GM12878 (cell line): ENCODE measurements around the gene RNF32. TPM values are rescaled to one million over a fixed set of nuclear protein-coding genes. Genes with fewer than 3 reads are reported as not detected.

Source experiments
- ATAC-seq: fragments of 200-7000 bp; cut with Tn5 transposase; 3 replicates; pipeline ENCODE4 v1.9.1; 2020; ENCODE audit warnings: mild to moderate bottlenecking, moderate library complexity
- BruUV-seq: library from RNA; stranded (reverse); fragments of 400-500 nt; replicated peaks from 2 replicates; lab custom pipeline; 2021; lab: Mats Ljungman, UMichigan
- CTCF ChIA-PET: fragments of 300-600 bp; sonication (Branson Sonifier 250); formaldehyde crosslinking; extraction: SDS; loops from one replicate; lab custom pipeline; 2021; ENCODE audit warnings: inconsistent platforms; lab: Yijun Ruan, JAX
- POLR2A ChIA-PET: fragments of 350-600 bp; formaldehyde crosslinking; extraction: SDS; loops from one replicate; lab custom pipeline; 2021; ENCODE audit warnings: inconsistent platforms; lab: Charles Lee
- RAD21 ChIA-PET: fragments of 300-600 bp; sonication (Branson Sonifier 250); formaldehyde crosslinking; loops from one replicate; lab custom pipeline; 2023; ENCODE audit warnings: antibody characterized with exemption; ENCODE audit not compliant: unreplicated experiment; lab: Charles Lee
- SMC1A ChIA-PET: fragments of 300-600 bp; sonication (Branson Sonifier 250); formaldehyde crosslinking; loops from one replicate; lab custom pipeline; 2023; ENCODE audit not compliant: unreplicated experiment, uncharacterized antibody; lab: Charles Lee
- DNase-seq: peaks from one replicate; pipeline ENCODE4 v3.0.0-alpha.2; 2011; ENCODE audit warnings: low read depth, low spot score
- FAIRE-seq: peaks from 3 replicates; lab custom pipeline; 2011; peaks lifted over from hg19 to GRCh38; lab: Jason Lieb, UNC
- H2AFZ ChIP-seq: 2 replicates; pipeline ENCODE4 v1.6.0; 2011; ENCODE audit warnings: low read depth, low read length, control low read depth; ENCODE audit not compliant: control insufficient read depth
- H3K27ac ChIP-seq: 2 replicates; pipeline ENCODE4 v1.5.1; 2011; ENCODE audit warnings: control low read depth; ENCODE audit not compliant: control insufficient read depth, insufficient read depth
- H3K27me3 ChIP-seq, 2 experiments: replicated peaks in 1 of 2; 2 replicates each; pipeline versions ENCODE4 v1.6.0 to v1.6.1; 2011; ENCODE audit warnings: low read length in 1 of 2; ENCODE audit not compliant: control insufficient read depth in 2 of 2, insufficient read depth in 2 of 2
- H3K36me3 ChIP-seq, 2 experiments: 2 replicates each; pipeline ENCODE4 v1.5.1; 2011; ENCODE audit warnings: low read length in 1 of 2; ENCODE audit not compliant: control insufficient read depth in 2 of 2, insufficient read depth in 2 of 2
- H3K4me1 ChIP-seq: 2 replicates; pipeline ENCODE4 v1.6.1; 2011; ENCODE audit warnings: mild to moderate bottlenecking, low read length, moderate library complexity, mixed read lengths; ENCODE audit not compliant: control insufficient read depth, insufficient read depth
- H3K4me2 ChIP-seq: 2 replicates; pipeline ENCODE4 v1.6.0; 2011; ENCODE audit warnings: control low read depth; ENCODE audit not compliant: control insufficient read depth, insufficient read depth
- H3K4me3 ChIP-seq: fragments of 200-600 bp; sonication (generic); 2 replicates; pipeline ENCODE4 v1.5.1; 2016
- H3K79me2 ChIP-seq: 2 replicates; pipeline ENCODE4 v1.6.0; 2011; ENCODE audit warnings: low read length; ENCODE audit not compliant: control insufficient read depth, insufficient read depth
- H3K9ac ChIP-seq: 2 replicates; pipeline ENCODE4 v1.8.0; 2011; ENCODE audit warnings: low read length, control low read depth, mixed read lengths; ENCODE audit not compliant: control insufficient read depth, insufficient read depth
- H3K9me3 ChIP-seq: replicated peaks from 3 replicates; pipeline ENCODE4 v1.5.1; 2011; ENCODE audit warnings: mild to moderate bottlenecking, low read length; ENCODE audit not compliant: control insufficient read depth, insufficient read depth
- H4K20me1 ChIP-seq: 2 replicates; pipeline ENCODE4 v1.6.0; 2011; ENCODE audit not compliant: control insufficient read depth, insufficient read depth
- CBFB ChIP-seq: IDR thresholded peaks from 2 replicates; pipeline ENCODE4 v1.6.1; 2016; ENCODE audit warnings: antibody characterized with exemption, low read depth
- EZH2 ChIP-seq: IDR thresholded peaks from 2 replicates; pipeline ENCODE4 v1.6.1; 2012; ENCODE audit warnings: low read depth, mild to moderate bottlenecking, control low read depth, inconsistent platforms, low read length, borderline replicate concordance; ENCODE audit not compliant: control insufficient read depth
- MTA3 ChIP-seq: IDR thresholded peaks from 2 replicates; pipeline ENCODE4 v1.6.1; 2012; ENCODE audit warnings: low read length, inconsistent platforms, borderline replicate concordance
- NBN ChIP-seq: fragments of 450-650 bp; IDR thresholded peaks from 2 replicates; pipeline ENCODE4 v1.6.1; 2016
- NFYA ChIP-seq: IDR thresholded peaks from 2 replicates; pipeline ENCODE4 v1.6.1; 2011; ENCODE audit warnings: low read depth, mild to moderate bottlenecking, low read length, improper control_type of control experiment, borderline replicate concordance
- NRF1 ChIP-seq: conservative IDR thresholded peaks from 2 replicates; pipeline ENCODE4 v1.6.1; 2011; ENCODE audit warnings: mild to moderate bottlenecking, low read depth, low read length, improper control_type of control experiment
- SMC3 ChIP-seq: IDR thresholded peaks from 2 replicates; pipeline ENCODE4 v1.6.1; 2011; ENCODE audit warnings: low read length, improper control_type of control experiment, borderline replicate concordance
- STAT1 ChIP-seq: fragments of 450-650 bp; conservative IDR thresholded peaks from 2 replicates; pipeline ENCODE4 v1.6.1; 2014; ENCODE audit warnings: antibody characterized with exemption, mild to moderate bottlenecking
- TCF12 ChIP-seq: IDR thresholded peaks from 2 replicates; pipeline ENCODE4 v1.6.1; 2011; ENCODE audit warnings: low read depth, mild to moderate bottlenecking, low read length
- ZSCAN29 ChIP-seq: fragments of 450-650 bp; IDR thresholded peaks from 2 replicates; pipeline ENCODE4 v1.6.1; 2017; ENCODE audit warnings: mild to moderate bottlenecking, moderate library complexity
- in situ Hi-C: fragments of 300-500 bp; cut with MboI; formaldehyde crosslinking; loops from 9 replicates; pipeline ENCODE4 v1.14.3; 2018; ENCODE audit warnings: mixed read lengths
- intact Hi-C: fragments of 100-400 bp; cut with micrococcal nuclease; formaldehyde crosslinking; loops from one replicate; pipeline ENCODE4 v1.14.2; 2022; ENCODE audit not compliant: unreplicated experiment
- polyA plus RNA-seq, 11 experiments: library from polyadenylated mRNA; depleted of rRNA in 4 of 11; unstranded in 6 of 11; stranded (reverse) in 5 of 11; fragments of >200 nt; fragmentation: Nextera tagmentation in 4 of 11; fragmentation: Illumina TruSeq in 1 of 11; extraction: Ambion mirVana in 4 of 11; extraction: Trizol in 1 of 11; gene quantifications; 1 replicate in 1 of 11; 2 replicates in 10 of 11; pipeline versions ENCODE4 v1.2.1 to v1.2.3, GENCODE V29; 2011 to 2016; ENCODE audit warnings: inconsistent platforms in 2 of 11, missing spikeins in 2 of 11, low read depth in 1 of 11
- total RNA-seq, 4 experiments: library from RNA; depleted of rRNA in 3 of 4; stranded (reverse); fragments of >200 nt in 3 of 4; fragmentation: Illumina TruSeq in 1 of 4; extraction: Trizol in 1 of 4; gene quantifications; 2 replicates each; pipeline versions ENCODE4 v1.2.1 to v1.2.3, GENCODE V29; 2013 to 2021
- TF ChIP-seq, protein P1 (sequence below): IDR thresholded peaks from 2 replicates; pipeline ENCODE4 v1.6.1; 2011; ENCODE audit warnings: low read depth, mild to moderate bottlenecking, low read length, moderate library complexity, borderline replicate concordance; ENCODE audit errors: extremely low read depth
- TF ChIP-seq, protein P2 (sequence below): fragments of 450-650 bp; formaldehyde crosslinking; IDR thresholded peaks from 2 replicates; pipeline ENCODE4 v1.4.0; 2020; ENCODE audit warnings: mild to moderate bottlenecking, moderate library complexity
- TF ChIP-seq, protein P3 (sequence below): fragments of 450-650 bp; IDR thresholded peaks from 2 replicates; pipeline ENCODE4 v1.6.1; 2016; ENCODE audit warnings: mild to moderate bottlenecking, moderate library complexity, borderline replicate concordance

RNF32 gene
- total and polyA plus RNA-seq, 10 of the 15 experiments (the other 5 are each of a cell fraction or from before 2014, with no cell fraction given) = 2.5 to 7.2 (median 3.7) TPM

DNA sequence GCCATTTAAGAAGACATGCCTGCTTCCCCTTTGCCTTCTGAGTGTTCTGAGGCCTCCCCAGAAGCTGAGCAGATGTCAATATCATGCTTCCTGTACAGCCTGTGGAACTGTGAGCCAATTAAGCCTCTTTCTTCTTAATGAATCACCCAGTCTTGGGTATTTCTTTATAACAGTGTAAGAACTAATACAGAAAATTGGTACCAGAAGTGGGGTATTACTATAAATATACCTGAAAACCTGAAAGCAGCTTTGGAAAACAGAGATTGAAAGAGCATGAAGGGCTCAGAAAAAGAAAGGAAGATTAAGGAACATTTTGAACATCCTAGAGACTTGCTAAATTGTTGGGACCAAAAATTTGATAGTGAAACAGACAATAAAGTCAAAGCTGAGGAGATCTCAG lies 12.0 kb upstream of the RNF32 start:
- SMC1A ChIA-PET = no interaction called here
- intact Hi-C loops = no loop called here
- BruUV-seq = no TSS peak
- peaks cover 7% of the 10 kb centered on the region; the same call in 2 of the 3 replicates for H3K9me3 ChIP-seq
- RAD21 ChIA-PET = no interaction called here
- no peak for ATAC-seq
- TF ChIP-seq NBN = no peak
- TF ChIP-seq, protein P1, sequence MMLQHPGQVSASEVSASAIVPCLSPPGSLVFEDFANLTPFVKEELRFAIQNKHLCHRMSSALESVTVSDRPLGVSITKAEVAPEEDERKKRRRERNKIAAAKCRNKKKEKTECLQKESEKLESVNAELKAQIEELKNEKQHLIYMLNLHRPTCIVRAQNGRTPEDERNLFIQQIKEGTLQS = no peak
- TF ChIP-seq SMC3 = no peak
- TF ChIP-seq MTA3 = no peak
- TF ChIP-seq, protein P2, sequence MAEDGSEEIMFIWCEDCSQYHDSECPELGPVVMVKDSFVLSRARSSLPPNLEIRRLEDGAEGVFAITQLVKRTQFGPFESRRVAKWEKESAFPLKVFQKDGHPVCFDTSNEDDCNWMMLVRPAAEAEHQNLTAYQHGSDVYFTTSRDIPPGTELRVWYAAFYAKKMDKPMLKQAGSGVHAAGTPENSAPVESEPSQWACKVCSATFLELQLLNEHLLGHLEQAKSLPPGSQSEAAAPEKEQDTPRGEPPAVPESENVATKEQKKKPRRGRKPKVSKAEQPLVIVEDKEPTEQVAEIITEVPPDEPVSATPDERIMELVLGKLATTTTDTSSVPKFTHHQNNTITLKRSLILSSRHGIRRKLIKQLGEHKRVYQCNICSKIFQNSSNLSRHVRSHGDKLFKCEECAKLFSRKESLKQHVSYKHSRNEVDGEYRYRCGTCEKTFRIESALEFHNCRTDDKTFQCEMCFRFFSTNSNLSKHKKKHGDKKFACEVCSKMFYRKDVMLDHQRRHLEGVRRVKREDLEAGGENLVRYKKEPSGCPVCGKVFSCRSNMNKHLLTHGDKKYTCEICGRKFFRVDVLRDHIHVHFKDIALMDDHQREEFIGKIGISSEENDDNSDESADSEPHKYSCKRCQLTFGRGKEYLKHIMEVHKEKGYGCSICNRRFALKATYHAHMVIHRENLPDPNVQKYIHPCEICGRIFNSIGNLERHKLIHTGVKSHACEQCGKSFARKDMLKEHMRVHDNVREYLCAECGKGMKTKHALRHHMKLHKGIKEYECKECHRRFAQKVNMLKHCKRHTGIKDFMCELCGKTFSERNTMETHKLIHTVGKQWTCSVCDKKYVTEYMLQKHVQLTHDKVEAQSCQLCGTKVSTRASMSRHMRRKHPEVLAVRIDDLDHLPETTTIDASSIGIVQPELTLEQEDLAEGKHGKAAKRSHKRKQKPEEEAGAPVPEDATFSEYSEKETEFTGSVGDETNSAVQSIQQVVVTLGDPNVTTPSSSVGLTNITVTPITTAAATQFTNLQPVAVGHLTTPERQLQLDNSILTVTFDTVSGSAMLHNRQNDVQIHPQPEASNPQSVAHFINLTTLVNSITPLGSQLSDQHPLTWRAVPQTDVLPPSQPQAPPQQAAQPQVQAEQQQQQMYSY (CRISPR knock-in tag) = no peak
- no peak for TF ChIP-seq CBFB
- no peak for TF ChIP-seq STAT1
- no peak for TF ChIP-seq TCF12
- TF ChIP-seq EZH2 = no peak
- TF ChIP-seq, protein P3, sequence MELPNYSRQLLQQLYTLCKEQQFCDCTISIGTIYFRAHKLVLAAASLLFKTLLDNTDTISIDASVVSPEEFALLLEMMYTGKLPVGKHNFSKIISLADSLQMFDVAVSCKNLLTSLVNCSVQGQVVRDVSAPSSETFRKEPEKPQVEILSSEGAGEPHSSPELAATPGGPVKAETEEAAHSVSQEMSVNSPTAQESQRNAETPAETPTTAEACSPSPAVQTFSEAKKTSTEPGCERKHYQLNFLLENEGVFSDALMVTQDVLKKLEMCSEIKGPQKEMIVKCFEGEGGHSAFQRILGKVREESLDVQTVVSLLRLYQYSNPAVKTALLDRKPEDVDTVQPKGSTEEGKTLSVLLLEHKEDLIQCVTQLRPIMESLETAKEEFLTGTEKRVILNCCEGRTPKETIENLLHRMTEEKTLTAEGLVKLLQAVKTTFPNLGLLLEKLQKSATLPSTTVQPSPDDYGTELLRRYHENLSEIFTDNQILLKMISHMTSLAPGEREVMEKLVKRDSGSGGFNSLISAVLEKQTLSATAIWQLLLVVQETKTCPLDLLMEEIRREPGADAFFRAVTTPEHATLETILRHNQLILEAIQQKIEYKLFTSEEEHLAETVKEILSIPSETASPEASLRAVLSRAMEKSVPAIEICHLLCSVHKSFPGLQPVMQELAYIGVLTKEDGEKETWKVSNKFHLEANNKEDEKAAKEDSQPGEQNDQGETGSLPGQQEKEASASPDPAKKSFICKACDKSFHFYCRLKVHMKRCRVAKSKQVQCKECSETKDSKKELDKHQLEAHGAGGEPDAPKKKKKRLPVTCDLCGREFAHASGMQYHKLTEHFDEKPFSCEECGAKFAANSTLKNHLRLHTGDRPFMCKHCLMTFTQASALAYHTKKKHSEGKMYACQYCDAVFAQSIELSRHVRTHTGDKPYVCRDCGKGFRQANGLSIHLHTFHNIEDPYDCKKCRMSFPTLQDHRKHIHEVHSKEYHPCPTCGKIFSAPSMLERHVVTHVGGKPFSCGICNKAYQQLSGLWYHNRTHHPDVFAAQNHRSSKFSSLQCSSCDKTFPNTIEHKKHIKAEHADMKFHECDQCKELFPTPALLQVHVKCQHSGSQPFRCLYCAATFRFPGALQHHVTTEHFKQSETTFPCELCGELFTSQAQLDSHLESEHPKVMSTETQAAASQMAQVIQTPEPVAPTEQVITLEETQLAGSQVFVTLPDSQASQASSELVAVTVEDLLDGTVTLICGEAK = no peak
- TF ChIP-seq NRF1 = no peak
- TF ChIP-seq NFYA = no peak
- no peak for TF ChIP-seq ZSCAN29
- no peaks in the 10 kb centered on the region for H4K20me1 ChIP-seq
- H3K4me2 ChIP-seq = no peak overlapping the region
- H3K4me3 ChIP-seq = no peak overlapping the region
- no peaks in the 10 kb centered on the region for H3K27me3 ChIP-seq
- no peak for DNase-seq
- H3K36me3 ChIP-seq = no peaks in the 10 kb centered on the region
- H3K79me2 ChIP-seq = no peaks in the 10 kb centered on the region
- no peaks in the 10 kb centered on the region for H3K4me1 ChIP-seq
- H3K27ac ChIP-seq = no peak overlapping the region
- POLR2A ChIA-PET = no interaction called here
- no peak for FAIRE-seq
- H3K9ac ChIP-seq = no peak overlapping the region
- H2AFZ ChIP-seq = no peak overlapping the region
- CTCF ChIA-PET = no interaction called here
- in situ Hi-C loops = no loop called here
